ENCODE measurements around the gene MEDAG.

DNA sequence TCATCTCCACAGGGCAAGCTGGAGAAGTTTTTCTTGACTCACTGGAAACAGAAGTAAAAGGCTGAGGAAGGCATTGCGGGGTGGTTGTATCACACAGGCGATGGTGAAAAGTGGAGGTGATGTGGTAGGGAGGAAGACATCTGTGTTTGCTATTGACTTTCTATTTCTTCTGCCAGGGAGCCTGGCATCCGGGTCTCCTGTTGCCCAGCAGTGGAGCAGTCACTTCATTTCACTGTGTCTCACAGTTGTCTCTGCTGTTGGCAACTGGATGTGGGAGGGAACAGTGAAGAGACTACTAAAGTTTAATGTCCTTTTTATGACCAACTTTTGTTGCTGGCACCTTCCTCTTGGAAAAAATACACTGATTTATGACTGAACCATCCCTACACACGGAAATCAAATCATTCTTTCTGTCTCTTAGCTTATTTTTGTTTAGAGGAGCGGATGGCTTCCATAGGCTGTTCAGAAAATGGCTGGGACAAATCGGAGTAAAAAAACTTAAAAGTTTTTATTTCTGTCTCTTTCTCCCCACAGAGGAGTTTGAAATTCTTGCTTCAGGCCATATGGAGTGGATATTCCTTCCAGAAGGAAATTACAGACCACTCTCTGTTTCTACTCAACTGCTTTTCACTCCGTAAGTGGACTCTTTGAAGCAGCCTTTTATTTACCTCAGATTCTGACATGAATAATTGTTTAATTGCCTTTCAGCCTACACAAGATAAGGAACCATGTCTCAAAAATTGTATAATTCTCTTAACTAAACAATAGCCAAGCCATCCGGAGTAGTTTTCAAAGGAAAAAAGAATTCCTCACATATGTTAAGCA is 23.8 kb upstream of the MEDAG start:
- TF ChIP-seq CTCF (IDR thresholded peaks at IDR 0.05; ENCODE audit: insufficient read depth, low read length) (no peak), POLR2AphosphoS5 (IDR thresholded peaks at IDR 0.05; ENCODE audit: low read depth) (no peak), GABPA (IDR thresholded peaks at IDR 0.05; ENCODE audit: low read depth) (no peak), SPI1 (IDR thresholded peaks at IDR 0.05; ENCODE audit: borderline replicate concordance, low read depth) (no peak)
- TF ChIP-seq, protein P1, sequence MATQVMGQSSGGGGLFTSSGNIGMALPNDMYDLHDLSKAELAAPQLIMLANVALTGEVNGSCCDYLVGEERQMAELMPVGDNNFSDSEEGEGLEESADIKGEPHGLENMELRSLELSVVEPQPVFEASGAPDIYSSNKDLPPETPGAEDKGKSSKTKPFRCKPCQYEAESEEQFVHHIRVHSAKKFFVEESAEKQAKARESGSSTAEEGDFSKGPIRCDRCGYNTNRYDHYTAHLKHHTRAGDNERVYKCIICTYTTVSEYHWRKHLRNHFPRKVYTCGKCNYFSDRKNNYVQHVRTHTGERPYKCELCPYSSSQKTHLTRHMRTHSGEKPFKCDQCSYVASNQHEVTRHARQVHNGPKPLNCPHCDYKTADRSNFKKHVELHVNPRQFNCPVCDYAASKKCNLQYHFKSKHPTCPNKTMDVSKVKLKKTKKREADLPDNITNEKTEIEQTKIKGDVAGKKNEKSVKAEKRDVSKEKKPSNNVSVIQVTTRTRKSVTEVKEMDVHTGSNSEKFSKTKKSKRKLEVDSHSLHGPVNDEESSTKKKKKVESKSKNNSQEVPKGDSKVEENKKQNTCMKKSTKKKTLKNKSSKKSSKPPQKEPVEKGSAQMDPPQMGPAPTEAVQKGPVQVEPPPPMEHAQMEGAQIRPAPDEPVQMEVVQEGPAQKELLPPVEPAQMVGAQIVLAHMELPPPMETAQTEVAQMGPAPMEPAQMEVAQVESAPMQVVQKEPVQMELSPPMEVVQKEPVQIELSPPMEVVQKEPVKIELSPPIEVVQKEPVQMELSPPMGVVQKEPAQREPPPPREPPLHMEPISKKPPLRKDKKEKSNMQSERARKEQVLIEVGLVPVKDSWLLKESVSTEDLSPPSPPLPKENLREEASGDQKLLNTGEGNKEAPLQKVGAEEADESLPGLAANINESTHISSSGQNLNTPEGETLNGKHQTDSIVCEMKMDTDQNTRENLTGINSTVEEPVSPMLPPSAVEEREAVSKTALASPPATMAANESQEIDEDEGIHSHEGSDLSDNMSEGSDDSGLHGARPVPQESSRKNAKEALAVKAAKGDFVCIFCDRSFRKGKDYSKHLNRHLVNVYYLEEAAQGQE (IDR thresholded peaks at IDR 0.05; ENCODE audit: insufficient replicate concordance, low read depth), result no peak

Measured in HL-60 (cell line).